NCI-H524 treated with DMSO at 0.1 percent for 48 hours (cell line): ENCODE measurements around the gene VPS13D.

Source experiments
- DNase-seq: peaks from one replicate; lab custom pipeline; 2025; lab: John Stamatoyannopoulos, UW

The VPS13D gene

DNA sequence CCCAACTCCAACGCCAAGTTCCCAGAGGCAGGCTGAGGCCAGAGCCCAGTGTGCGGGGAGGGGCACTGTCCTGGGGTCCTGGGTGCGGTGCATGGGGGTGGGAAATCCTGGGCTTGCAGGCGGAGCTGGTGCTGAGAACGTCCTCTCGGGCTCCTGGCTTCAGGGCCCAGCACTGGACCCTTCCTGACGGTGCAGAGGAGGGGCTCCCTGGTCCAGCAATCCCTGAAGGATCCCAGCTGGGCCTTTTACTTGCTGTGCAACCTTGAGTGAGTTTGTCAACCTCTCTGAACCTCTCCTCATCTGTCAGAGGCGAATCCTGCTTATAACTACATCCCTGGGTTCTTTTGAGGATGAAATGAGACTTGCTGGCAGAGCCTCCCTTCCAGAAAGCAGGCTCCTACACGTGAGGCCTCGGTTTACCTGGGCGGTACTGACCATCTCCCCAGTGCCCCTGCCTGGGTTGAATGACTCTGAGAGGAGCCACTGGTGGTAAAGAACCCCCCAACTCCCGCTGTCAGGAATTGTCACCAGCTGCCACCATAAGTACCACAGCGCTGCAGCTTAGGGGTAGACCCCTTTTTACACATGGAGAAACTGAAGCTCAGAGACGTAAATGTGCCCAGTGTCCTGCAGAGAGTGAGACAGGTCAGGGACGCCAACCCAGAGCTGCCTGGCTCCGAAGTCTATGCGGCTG lies 310.9 kb downstream of the VPS13D start:
- DNase-seq = no peak

DNA sequence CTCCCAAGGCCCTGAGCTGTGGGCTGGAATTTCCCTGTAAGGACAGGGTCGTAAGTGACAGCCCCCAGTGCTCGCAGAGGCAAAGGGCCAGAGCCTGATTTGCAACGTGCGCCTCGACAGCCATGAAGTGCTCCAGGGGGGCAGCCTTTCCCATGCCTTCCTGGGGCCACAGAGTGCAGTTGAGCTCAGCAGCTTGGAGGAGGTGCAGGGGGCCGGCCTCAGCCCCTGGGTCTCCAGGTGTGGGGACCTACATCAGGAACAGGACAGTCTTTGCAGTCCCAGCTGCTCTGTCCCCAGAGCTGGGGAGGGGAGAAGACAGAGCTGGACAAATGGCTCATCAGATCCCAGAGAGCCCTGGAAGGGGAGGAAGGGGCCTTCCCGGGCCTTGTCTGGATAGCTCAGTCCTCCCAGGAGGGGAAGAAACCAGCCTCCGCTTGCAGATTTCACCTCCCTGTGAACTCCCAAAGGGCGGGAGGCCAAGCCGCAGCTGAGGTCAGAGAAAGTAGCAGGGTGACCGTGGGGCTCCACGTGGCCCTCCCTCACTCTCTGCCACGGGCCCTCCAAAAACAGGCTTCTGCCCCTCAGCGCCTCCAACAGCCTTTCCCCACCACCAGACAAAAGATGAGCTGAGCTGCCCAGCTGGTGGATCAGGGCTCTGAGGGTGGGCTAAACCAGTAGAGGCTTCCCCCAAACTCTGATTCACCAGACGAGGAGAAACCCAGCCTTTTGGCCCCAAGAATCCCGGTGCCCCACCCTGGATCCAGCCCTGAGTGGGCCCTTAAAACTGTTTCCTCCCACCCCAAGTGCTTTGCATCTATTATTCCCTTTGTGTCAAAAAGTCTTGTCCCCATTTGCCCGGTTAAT lies 311.7 kb downstream of the VPS13D start:
- no peak for DNase-seq

DNA sequence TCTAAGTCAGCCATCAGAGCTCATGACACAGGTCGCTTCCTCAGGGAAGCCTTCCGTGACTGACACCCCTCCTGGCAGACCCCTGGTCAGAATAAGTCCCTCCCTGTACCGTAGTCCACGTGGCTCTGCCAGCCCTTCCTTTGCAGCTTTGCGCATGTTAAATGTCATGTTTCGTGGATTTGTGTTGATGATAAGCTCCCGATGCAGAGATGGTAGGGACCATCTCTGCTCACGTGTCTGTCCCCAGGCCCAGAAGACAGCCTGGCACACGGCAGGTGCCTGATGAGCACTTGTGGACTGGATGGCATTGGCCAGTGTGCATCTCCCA lies 312.3 kb downstream of the VPS13D start:
- no peak for DNase-seq

DNA sequence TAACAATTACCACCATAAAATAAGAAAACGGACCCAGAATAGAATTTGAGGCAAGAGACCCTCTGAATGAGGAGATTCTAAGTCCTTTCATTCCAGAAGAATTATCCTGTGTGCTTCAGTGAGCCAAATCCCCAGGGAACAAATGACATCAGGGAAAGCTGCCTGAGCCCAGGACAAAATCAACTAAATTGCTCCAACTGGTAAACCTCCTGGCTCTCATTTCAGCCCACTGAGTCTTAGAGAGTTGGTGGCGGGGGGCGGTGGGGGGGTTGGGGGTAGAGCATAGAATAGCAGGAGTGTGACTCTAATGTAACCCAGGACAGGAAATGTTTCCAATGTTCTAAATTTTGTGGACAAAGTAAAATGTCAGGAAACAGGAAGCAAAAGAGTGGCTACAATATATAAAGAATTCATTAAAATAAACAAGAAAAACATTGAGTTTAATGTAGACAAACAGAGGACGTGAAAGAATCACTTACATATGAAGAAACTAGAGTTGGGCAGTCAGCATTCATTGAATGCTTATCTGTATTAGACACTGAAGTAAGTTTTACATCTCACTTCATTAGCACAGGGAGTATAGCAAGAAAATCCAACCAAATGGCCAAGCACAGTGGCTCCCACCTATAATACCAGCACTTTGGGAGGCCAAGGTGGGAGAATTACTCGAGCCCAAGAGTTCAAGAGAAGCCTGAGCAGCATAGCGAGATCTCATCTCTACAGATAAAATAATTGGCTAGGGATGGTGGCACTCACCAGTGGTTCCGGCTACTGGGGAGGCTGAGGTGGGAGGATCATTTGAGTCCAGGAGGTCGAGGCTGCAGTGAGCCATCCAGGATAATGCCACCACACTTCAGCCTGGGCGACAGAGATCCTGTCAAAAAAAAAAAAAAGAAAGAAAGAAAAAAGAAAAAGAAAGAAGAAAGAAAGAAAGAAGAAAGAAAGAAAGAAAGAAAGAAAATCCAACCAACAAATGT lies 313.1 kb downstream of the VPS13D start:
- no peak for DNase-seq

DNA sequence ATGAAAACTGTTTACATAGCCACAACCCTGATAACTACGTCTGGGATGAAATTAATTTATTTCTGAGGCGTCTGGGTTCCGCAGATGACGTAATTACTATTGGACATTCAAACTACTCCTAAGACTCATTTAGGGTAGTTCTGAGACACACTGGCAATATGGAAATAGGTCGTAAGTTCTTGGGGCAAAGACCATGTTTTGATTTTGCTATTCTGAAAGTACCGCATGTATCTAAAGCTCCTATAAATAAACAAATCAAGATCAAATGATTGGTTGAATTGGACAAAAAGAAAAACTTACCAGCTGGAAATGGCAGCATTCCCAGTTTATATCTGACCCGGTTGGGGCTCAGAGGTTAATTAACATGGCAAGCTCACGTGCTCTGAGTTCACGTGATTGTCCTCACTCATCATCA lies 313.9 kb downstream of the VPS13D start:
- DNase-seq = no peak

DNA sequence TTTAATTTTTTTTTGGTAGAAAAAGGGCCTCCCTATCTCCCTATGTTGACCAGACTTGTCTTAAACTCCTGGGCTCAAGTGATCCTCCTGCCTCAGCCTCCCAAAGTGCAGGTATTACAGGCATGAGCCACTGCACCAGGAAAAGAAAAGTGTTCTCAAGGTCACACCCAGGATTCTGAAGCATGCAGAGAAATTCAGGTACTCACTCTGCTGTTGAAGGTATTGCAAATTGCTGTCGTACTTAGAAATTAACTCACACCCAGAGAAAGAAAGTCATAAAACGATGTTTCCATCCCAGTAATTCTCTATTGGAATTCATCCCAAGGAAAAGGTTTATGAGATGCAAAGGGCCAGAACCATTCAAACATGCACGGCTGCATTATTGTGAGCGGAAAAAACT lies 314.5 kb downstream of the VPS13D start:
- DNase-seq = no peak

DNA sequence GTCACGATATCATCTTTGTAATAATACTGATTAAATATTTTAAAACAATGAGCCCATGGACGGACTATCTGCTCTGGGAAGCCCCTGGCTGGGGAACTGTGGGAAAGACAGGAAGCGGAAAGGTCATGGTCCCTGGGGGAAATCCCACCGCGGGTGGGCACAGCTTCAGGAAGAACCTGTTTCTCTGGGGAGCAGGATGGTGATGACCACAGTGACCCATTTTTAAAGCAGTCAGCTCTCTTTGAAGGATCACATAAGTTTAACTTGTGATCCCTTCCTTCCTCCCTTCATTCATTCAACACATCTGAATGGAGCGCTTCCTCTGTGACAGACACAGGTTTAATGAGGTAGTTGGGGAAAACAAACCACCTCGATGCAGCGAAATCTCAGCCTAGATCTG lies 315.2 kb downstream of the VPS13D start:
- DNase-seq = no peak

DNA sequence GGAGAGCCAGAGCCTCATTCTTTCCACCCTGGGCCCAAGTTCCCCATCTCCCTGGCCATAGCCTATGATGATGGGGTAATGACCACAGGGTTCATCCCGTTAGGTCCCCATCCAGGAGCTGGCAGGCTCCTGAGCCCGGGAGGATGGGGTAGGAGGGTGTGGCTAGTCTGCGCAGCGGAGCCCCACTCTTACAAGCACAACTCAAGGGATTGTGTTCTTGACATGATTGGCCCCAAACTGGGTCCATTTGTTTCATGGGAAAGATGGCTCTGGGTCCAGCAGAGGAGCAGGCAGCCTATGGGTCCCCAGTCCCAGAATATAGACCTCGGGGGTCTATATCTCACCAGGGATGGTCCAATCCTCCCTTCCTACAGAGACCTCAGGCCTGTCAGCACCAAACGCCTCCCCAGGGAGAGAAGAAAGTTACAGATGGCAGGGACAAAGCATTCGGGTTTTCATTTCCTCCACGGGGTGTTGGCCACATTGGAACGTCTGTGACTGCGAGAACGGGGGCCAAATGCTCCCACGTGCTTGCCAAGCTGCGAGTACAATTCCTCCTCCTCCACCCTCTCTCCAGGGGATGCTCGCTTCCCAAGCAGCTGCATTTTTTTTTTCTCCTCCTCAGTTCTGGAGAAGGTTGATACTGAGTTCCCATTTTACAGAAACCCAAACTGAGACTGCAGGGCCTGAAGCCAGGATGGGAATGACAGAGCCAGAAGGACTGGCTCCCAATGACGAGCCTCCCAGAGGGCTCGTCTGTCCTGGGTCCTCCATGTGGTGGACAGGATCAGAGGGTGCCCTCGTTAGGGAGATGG lies 317.1 kb downstream of the VPS13D start:
- DNase-seq = no peak

DNA sequence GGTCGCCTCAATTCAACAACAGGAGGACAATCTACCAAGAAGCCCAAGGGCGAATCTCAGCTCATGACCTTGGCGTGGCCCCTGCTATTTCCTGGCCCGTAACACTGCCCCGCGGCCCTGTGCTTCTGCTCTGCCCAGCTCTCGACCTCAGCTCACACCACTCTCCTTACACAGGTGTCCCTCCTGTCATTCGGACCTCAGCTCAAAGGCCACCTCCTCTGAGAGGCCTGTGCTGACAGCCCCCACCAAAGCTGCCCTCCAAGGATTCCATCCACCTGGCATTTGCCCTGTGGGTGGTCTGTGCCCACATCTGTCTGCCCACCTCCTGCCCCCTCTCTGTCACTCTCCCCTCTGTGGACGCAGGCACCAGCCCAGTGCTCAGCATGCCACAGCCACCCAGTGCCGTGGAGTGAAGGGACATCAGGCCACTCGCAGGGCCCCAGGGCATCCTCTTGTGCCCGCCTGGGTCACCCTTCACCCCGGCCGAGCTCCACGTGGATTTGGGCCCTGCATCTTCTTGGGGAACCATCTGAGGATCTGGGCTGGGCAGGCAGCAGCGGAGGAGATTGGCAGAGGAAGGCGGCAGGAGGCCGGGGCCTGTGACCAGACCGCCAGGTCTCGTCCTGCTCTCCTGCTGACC lies 317.9 kb downstream of the VPS13D start:
- no peak for DNase-seq

DNA sequence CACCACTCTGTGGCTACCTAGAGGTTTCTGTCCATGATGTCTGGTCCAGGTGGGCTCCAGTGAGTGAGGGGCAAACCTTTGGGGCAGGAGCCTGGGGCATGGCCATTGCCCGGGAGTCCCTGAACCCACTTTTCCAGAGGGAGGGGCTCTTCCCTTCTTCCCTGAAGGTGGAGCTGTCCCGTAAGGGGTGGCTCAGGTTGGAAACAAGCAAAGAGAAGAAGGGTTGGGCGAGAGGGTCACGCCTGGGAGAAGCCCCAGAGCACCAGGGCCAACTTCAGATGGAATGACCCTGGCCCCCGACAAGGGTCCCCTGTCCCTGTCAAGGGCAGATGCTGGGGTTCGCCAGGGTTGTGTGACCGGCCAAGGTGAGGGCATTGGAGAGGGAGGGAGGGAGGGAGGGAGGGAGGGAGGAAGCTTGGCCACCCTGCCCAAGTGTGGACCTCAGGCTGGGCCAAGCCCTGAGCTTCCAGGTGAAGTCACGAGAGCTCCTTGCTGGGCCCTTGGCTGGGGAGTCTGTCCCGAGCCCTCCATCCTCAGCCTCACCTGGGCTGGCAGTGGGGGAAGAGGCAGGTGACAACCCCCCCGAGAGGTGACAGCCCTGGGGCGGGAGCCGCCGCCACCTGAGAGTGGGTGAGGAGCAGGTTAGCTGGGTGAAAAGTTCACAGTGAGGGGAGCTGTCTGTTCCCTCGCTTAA lies 318.6 kb downstream of the VPS13D start:
- DNase-seq = no peak

DNA sequence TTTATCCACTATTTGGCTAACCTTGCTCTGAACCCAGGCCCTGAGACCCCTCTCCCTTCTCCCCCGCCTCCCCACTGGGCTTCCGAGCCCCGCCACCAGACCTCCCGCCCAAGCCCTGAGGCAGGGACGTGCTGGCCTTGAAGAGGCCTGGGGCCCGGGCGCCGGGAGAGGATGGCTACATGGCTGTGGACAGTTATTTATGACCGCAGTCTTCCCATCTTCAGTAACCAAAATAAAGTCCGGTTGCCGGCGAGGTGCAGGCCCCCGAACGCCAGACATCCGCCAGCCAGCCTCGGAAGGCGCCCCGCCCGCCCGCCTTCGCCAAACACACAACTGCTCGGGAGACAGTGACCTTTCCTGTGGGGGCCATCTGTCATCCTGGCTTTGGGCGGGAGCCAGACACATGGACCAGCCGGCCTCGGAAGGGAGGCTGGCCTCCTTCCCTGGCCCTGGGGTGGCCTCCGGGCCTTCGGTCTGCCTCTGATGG lies 319.2 kb downstream of the VPS13D start:
- no peak for DNase-seq

DNA sequence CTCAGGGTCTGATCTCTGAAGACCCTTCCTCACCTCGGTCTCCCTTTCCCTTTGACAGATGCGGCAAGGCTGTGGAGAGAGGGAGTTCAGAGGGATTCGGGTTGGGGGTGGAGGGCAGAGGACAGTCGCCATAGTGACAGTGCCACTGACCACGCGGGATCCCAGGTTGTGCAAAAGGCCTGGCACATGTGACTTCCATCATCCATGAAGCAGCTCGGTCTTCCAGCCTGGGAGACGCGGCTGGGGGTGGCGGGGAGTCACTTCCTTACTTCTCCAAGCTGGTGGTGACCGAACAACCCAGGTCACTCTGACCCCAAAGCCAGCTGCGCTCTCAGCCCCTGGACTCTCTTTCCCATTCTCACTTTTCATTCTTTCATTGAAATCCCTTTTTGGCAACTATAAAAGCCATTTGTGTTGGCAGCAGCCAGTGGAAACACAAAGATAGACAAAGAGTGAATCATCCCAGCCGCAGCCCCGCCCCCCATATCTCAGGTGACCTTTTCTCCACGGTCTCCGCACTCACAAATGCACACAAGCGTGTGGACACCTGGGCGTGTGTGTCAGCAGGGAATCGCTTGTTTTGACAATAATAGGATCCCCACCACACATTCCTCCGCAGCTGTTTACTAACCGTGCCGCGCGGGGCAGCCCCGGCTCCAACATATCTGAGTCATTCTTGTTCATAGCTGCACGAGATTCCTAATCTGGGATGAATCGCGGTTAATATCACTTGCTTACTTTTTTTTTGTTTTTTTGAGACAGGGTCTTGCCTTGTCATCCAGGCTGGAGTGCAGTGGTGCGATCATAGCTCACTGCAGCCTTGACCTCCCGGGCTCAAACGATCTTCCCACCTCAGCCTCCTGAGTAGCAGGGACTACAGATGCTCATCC lies 319.9 kb downstream of the VPS13D start:
- no peak for DNase-seq

DNA sequence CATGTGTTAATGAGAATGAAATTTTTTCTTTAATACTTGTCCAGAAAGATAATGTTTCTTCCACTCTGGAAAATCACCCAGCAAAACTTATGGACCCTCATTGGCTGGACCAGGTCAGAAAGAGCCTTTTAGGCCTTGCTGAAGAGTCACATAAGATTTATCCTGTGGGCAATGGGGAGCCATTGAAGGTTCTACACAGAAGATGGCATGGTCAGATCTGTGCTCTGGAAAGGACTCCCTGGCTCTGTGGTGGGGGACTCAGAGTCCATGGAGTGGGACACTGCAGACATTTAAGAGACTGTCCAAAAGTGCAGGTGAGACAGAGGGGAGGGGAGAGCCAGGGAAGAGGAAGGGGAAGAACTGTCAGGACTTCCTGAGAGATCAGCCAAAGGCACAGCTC lies 321.8 kb downstream of the VPS13D start:
- DNase-seq = no peak

DNA sequence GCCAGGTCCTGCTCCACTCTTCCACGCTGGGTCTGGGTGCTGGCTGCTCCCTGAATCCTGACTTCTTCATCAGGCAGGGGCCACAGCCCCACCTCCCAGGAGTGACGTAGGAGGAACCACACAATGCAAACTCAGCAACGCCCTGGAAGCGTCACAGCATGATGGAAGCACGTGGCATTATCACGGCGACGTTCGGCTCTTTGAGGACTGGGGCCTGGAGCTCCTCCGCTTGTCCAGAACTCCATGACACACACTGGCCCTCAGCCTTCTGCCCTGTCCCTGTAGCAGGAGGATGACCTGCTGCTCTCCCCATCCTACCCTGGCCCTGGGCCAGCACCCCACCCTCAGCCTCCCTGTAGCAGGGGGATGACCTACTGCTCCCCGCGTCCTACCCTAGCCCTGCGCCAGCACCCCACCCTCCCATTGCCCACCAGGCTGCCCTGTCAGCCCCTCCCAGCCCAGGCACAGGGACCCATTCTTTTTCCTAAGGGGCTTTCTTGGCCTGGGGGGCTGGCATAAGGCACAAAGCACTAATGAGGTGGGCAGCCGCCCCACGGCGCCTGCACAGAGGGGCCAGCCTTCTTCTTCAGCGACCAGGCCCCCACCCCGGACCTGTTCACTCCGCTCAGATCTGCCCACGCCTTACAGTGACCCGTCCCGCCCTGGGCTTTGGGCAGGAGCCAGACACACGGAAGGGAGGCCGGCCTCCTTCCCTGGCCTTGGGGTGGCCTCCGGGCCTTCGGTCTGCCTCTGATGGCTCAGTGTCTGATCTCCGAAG lies 322.5 kb downstream of the VPS13D start:
- no peak for DNase-seq

DNA sequence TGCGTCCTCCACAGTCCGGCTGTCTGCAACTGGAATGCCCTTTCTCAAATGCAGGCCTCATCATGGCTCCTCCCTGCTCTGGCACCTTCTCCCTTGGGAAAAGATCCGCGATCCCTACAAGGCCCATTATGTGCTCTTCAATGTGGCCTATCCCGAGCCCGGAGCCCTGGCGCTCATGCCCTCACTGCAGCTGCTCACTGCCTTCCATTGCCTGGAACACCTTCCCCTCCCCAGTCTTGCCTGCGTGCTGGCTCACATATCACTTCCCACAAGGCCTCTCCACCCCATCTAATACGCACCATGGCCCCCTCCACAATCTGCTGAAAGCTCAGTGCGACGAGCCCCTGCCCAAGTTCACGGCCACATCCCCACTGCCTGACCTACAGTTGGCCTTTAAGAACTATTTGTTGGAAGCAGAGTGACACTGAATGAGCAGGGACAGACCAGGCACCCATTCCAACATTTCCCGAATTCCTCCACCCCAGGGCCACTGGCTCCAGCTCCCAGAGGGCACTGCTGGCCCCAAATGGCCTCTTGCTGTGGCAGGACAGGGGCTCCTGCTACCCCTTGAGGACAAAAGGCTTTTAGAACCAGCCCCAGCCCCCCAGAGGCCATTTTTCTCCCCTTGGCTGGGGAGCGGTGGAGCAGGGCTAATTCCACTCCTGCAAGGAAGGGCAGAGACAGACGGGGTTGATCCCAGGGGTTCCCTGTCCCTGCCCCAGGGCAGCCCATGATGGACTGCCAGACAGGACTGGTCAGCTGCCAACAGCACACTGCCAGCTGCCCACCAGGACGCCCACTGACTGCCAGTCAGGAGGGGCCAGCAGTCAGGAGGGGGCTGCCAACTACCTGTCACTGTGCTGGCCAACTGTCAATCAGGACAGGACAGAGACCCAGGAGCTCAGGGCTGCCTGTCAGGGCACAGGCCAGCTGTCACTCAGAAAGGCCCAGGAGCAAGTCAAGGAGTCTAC lies 323.4 kb downstream of the VPS13D start:
- no peak for DNase-seq

DNA sequence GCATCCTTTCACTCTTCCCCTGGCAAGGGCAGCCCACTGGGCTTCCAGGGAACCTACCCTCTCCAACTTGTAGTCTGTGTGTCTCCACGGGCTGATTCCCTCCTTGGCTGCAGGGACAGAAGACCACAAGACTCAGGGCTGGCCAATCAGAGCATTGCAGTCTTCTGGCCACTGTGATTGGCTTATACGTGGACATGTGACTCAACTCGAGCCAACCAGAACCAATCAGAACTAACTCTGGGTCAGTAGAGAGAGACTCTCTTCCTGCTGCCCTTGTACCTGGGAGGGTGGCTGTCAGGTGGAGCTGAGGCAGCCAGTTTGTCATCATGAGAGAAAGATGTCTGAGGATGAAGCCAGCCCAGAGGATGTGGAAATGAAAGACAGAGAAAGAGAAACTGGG lies 324.1 kb downstream of the VPS13D start:
- DNase-seq = no peak
